Lower leg skin (tissue), 4 donors: Measurements from ENCODE around the gene REX1BD. TPM values are rescaled to one million over a fixed set of nuclear protein-coding genes. Genes with fewer than 3 reads are reported as not detected.

ENCODE experiments used
- DNase-seq, 2 donors: peaks; one replicate each; pipeline ENCODE4 v3.0.0-alpha.2; 2019; ENCODE audit warnings: low spot score in 2 of 2
- H3K4me3 ChIP-seq: fragments of 200-600 bp; sonication (generic); 2 replicates; pipeline ENCODE4 v1.5.1; 2017; ENCODE audit warnings: mild to moderate bottlenecking, low read depth; ENCODE audit not compliant: poor library complexity, severe bottlenecking
- CTCF ChIP-seq, 3 donors: fragments of 450-650 bp; IDR thresholded peaks; one replicate each; pipeline ENCODE4 v1.5.1; 2016; ENCODE audit warnings: antibody characterized with exemption in 3 of 3, mild to moderate bottlenecking in 3 of 3, moderate library complexity in 2 of 3
- POLR2A ChIP-seq, 2 donors: fragments of 450-650 bp; IDR thresholded peaks; one replicate each; pipeline ENCODE4 v1.6.1; 2016 to 2017; ENCODE audit warnings: antibody characterized with exemption in 2 of 2, mild to moderate bottlenecking in 1 of 2, moderate library complexity in 1 of 2
- WGBS, 2 donors: methylation state at CpG; one replicate each; pipeline ENCODE4 v1.1.5; 2018; 5-methylcytosine and 5-hydroxymethylcytosine counted together
- intact Hi-C: fragments of 100-400 bp; cut with DNase I; formaldehyde crosslinking; loops from one replicate; pipeline ENCODE4 v1.15.0; 2023; ENCODE audit warnings: low total_unique reads
- total RNA-seq, 4 donors: library from RNA; depleted of rRNA; stranded (reverse); fragments of >200 nt; gene quantifications; one replicate each; pipeline ENCODE4 v1.1.0, GENCODE V29; 2016

The REX1BD gene
- total RNA-seq, 4 donors from 2014 or later: 91.8 to 119 (median 107) TPM

GRCh38 chr19:18558604-18559003 lies 30.0 kb upstream of the REX1BD start:
- H3K4me3 ChIP-seq: peak overlapping the region; percentile 84
- intact Hi-C loops: no loop called here
- TF ChIP-seq POLR2A (IDR thresholded peaks at IDR 0.05) (no peak), CTCF (IDR thresholded peaks at IDR 0.05) (no peak)
- no peak for DNase-seq
- 33 to 39% methylated on average over 3 of the region's 3 CpGs for WGBS, 2 donors

- H3K4me3 ChIP-seq: no peak overlapping the region
- intact Hi-C loops: no loop called here
- no peak for TF ChIP-seq CTCF (IDR thresholded peaks at IDR 0.05)
- TF ChIP-seq POLR2A (IDR thresholded peaks at IDR 0.05): no peak
- WGBS, 2 donors: 56 to 66% methylated on average over 5 of the region's 5 CpGs
- DNase-seq: no peak
Measured at GRCh38 chr19:18559685-18560084, 28.9 kb upstream of the REX1BD start.

- no peak overlapping the region for H3K4me3 ChIP-seq
- no peak for DNase-seq
- intact Hi-C loops: no loop called here
- TF ChIP-seq POLR2A (IDR thresholded peaks at IDR 0.05) (no peak), CTCF (IDR thresholded peaks at IDR 0.05) (no peak)
- WGBS, 2 donors: 60 to 62% methylated on average over 14 of the region's 14 CpGs
Measured at GRCh38 chr19:18562086-18562485, 26.5 kb upstream of the REX1BD start.

GRCh38 chr19:18566953-18567352 lies 21.6 kb upstream of the REX1BD start:
- H3K4me3 ChIP-seq: no peak overlapping the region
- intact Hi-C loops: no loop called here
- no peak for DNase-seq
- TF ChIP-seq CTCF (IDR thresholded peaks at IDR 0.05): no peak
- TF ChIP-seq POLR2A (IDR thresholded peaks at IDR 0.05): no peak
- 87 to 95% methylated on average over 8 of the region's 8 CpGs for whole genome bisulfite sequencing, 2 donors

GRCh38 chr19:18568367-18568766 lies 20.2 kb upstream of the REX1BD start:
- 91 to 93% methylated on average over 15 of the region's 15 CpGs for WGBS, 2 donors
- DNase-seq: no peak
- TF ChIP-seq CTCF (IDR thresholded peaks at IDR 0.05): no peak
- no peak for TF ChIP-seq POLR2A (IDR thresholded peaks at IDR 0.05)
- intact Hi-C loops: no loop called here
- no peak overlapping the region for H3K4me3 ChIP-seq
